ENCODE data around the gene PDZRN4.
"Not testable (repeated sequence)": the region's sequence is repeated elsewhere in the genome, so short reads cannot be mapped to it uniquely, and the experiment has no call there.

PDZRN4 gene

GRCh38 chr12:41514907-41515306, 326.8 kb downstream of the PDZRN4 start:
- Mint-ChIP-seq H3K4me3 (no peak overlapping the region), H3K9me3 (no peaks in the 10 kb centered on the region), H3K27ac (no peak overlapping the region), H3K4me1 (ENCODE audit: low read depth) (peaks cover 6% of the 10 kb centered on the region), H3K27me3 (no peaks in the 10 kb centered on the region), H3K36me3 (ENCODE audit: low read depth) (no peaks in the 10 kb centered on the region)
- intact Hi-C loops (cut with micrococcal nuclease), result no loop called here

DNA sequence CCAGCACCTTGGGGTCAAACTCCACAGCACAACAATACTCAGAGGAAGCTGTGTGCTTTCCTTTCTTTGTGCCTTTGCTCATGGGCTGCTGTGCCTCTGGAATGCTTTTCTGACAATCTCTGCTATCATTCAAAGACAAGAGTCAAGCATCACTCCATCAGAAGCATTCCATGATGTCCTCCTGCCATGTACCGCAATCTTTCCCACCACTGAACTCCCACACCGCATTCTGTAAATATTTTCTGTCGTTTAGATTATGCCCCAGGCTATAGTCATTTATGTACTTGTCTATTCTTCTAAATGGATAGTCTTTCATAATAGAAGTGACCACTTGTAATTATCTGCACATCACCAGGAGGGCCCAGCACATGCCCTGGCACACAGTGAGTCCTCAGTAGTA, 327.8 kb downstream of the PDZRN4 start:
- peaks cover 6% of the 10 kb centered on the region for H3K4me1 Mint-ChIP-seq (ENCODE audit: low read depth)
- no peaks in the 10 kb centered on the region for H3K36me3 Mint-ChIP-seq (ENCODE audit: low read depth)
- no peak overlapping the region for H3K4me3 Mint-ChIP-seq
- H3K27ac Mint-ChIP-seq, result no peak overlapping the region
- H3K27me3 Mint-ChIP-seq, result no peaks in the 10 kb centered on the region
- intact Hi-C loops (cut with micrococcal nuclease), result no loop called here
- no peaks in the 10 kb centered on the region for H3K9me3 Mint-ChIP-seq

DNA sequence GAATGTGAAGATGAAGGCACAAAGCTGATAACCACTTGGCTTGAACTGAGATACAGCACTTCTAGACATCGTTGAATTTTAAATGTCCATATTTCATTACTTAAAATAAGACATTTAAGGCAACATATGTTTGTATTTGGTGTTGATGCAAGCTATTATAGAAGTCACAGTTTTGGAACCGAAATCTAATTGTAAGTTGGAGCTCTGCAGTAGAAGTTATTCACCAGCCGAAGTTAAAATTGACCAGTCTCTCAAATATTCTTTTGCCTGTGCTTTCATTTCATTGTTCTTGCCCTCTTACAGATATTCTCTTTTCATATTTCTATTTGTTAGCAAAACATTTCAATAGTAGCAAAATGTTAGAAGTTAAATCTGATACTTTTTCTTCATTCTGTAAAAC, 332.7 kb downstream of the PDZRN4 start:
- intact Hi-C loops (cut with micrococcal nuclease), result no loop called here
- H3K4me3 Mint-ChIP-seq, result no peak overlapping the region
- H3K9me3 Mint-ChIP-seq, result no peaks in the 10 kb centered on the region
- no peak overlapping the region for H3K27ac Mint-ChIP-seq
- H3K36me3 Mint-ChIP-seq (ENCODE audit: low read depth), result no peaks in the 10 kb centered on the region
- H3K27me3 Mint-ChIP-seq, result no peaks in the 10 kb centered on the region
- H3K4me1 Mint-ChIP-seq (ENCODE audit: low read depth), result no peaks in the 10 kb centered on the region

GRCh38 chr12:41521872-41522379, 333.8 kb downstream of the PDZRN4 start:
- Mint-ChIP-seq H3K27me3 (no peaks in the 10 kb centered on the region), H3K27ac (no peak overlapping the region), H3K9me3 (no peaks in the 10 kb centered on the region), H3K4me3 (no peak overlapping the region), H3K4me1 (ENCODE audit: low read depth) (no peaks in the 10 kb centered on the region), H3K36me3 (ENCODE audit: low read depth) (no peaks in the 10 kb centered on the region)
- intact Hi-C loops (cut with micrococcal nuclease), result no loop called here

- Mint-ChIP-seq H3K27ac (no peak overlapping the region), H3K27me3 (no peaks in the 10 kb centered on the region), H3K4me1 (ENCODE audit: low read depth) (no peaks in the 10 kb centered on the region), H3K9me3 (peaks cover 8% of the 10 kb centered on the region), H3K36me3 (ENCODE audit: low read depth) (no peaks in the 10 kb centered on the region), H3K4me3 (no peak overlapping the region)
- intact Hi-C loops (cut with micrococcal nuclease), result no loop called here
Observed at GRCh38 chr12:41527062-41527461, 338.9 kb downstream of the PDZRN4 start.

DNA sequence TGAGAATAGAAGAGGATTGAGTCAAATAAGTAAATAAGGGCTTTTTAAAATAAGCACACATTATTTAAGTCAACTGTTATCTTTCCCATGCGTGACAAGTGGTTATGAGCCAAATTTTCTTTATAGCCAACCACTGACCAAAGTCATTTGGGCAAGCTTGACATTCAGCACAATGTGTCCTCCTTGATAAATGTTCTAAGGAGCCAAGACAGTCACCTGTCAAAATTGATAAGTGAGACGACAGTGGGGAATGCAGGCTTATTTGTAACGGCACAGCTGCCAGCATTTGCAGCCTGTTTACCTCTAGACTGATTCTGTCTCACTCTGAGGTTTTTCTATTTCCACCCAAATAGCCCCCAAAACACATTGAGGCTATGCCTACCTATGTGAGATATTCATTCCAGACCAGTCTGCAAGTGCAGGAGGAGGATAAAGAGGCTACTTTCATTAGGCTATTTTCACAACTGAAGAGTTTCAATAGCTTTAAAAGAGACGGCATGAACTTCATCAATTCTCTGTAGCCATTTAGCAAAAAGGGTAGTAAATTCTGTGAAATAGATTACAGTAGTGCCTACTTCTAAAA, 339.5 kb downstream of the PDZRN4 start:
- Mint-ChIP-seq H3K4me3 (no peak overlapping the region), H3K27me3 (no peaks in the 10 kb centered on the region), H3K9me3 (peaks cover 8% of the 10 kb centered on the region), H3K36me3 (ENCODE audit: low read depth) (no peaks in the 10 kb centered on the region), H3K27ac (no peak overlapping the region), H3K4me1 (ENCODE audit: low read depth) (no peaks in the 10 kb centered on the region)
- intact Hi-C loops (cut with micrococcal nuclease), result no loop called here

DNA sequence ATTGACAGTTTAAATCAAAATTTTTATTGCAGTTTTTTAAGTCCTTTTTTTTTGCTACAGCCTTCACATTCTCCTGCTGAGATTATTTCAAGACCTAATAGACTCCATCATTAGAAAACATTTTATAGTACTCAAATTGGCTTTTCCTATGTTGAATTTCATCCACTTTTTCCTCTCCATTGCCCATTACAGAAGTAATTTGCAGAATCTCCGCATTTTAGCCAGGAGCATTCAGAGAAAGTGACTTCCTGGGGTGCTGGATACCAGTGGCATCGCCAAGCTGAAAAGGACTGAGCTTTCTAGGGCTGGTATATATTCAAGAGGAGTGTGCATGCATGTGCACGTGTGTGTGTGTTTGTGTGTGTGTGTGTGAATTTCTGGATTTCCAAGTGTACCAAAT, 340.8 kb downstream of the PDZRN4 start:
- Mint-ChIP-seq H3K27me3 (no peaks in the 10 kb centered on the region), H3K36me3 (ENCODE audit: low read depth) (no peaks in the 10 kb centered on the region), H3K4me3 (no peak overlapping the region), H3K27ac (no peak overlapping the region), H3K9me3 (peaks cover 8% of the 10 kb centered on the region), H3K4me1 (ENCODE audit: low read depth) (no peaks in the 10 kb centered on the region)
- intact Hi-C loops (cut with micrococcal nuclease), result no loop called here

GRCh38 chr12:41530441-41530840, 342.3 kb downstream of the PDZRN4 start:
- intact Hi-C loops (cut with micrococcal nuclease), result no loop called here
- Mint-ChIP-seq H3K27me3 (no peaks in the 10 kb centered on the region), H3K4me3 (no peak overlapping the region), H3K27ac (no peak overlapping the region), H3K36me3 (ENCODE audit: low read depth) (no peaks in the 10 kb centered on the region), H3K9me3 (peaks cover 8% of the 10 kb centered on the region), H3K4me1 (ENCODE audit: low read depth) (no peaks in the 10 kb centered on the region)

GRCh38 chr12:41531147-41531829, 343.2 kb downstream of the PDZRN4 start:
- Mint-ChIP-seq H3K4me3 (no peak overlapping the region), H3K27me3 (no peaks in the 10 kb centered on the region), H3K36me3 (ENCODE audit: low read depth) (no peaks in the 10 kb centered on the region), H3K27ac (no peak overlapping the region), H3K4me1 (ENCODE audit: low read depth) (no peaks in the 10 kb centered on the region), H3K9me3 (peaks cover 8% of the 10 kb centered on the region)
- intact Hi-C loops (cut with micrococcal nuclease), result no loop called here

GRCh38 chr12:41532072-41532471, 344.0 kb downstream of the PDZRN4 start:
- no peaks in the 10 kb centered on the region for H3K27me3 Mint-ChIP-seq
- no peak overlapping the region for H3K27ac Mint-ChIP-seq
- peaks cover 8% of the 10 kb centered on the region for H3K9me3 Mint-ChIP-seq
- H3K4me1 Mint-ChIP-seq (ENCODE audit: low read depth), result no peaks in the 10 kb centered on the region
- H3K4me3 Mint-ChIP-seq, result no peak overlapping the region
- intact Hi-C loops (cut with micrococcal nuclease), result no loop called here
- no peaks in the 10 kb centered on the region for H3K36me3 Mint-ChIP-seq (ENCODE audit: low read depth)

- H3K27me3 Mint-ChIP-seq, result no peaks in the 10 kb centered on the region
- H3K27ac Mint-ChIP-seq, result no peak overlapping the region
- intact Hi-C loops (cut with micrococcal nuclease), result no loop called here
- no peaks in the 10 kb centered on the region for H3K9me3 Mint-ChIP-seq
- no peaks in the 10 kb centered on the region for H3K36me3 Mint-ChIP-seq (ENCODE audit: low read depth)
- no peak overlapping the region for H3K4me3 Mint-ChIP-seq
- H3K4me1 Mint-ChIP-seq (ENCODE audit: low read depth), result no peaks in the 10 kb centered on the region
Observed at GRCh38 chr12:41536813-41537490, 348.8 kb downstream of the PDZRN4 start.

DNA sequence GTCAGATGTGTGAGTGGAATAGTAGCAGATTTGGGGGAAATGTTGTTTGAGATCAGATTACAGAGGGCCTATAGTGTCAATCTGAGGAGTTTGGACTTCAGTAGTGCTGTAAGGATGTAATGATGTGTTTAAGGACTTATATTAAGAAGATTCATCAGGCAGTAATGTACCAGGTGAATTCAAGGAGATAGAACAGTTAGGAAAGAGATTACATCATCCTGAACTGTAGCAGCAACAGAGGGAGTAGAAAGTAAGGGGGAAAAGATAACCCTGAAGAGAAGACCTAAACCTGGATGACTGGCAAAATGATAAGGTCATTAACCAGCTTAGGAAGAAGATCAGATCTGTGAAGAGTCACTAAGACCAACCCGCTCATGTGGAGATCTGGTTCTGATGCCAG, 349.4 kb downstream of the PDZRN4 start:
- no peak overlapping the region for H3K27ac Mint-ChIP-seq
- intact Hi-C loops (cut with micrococcal nuclease), result no loop called here

DNA sequence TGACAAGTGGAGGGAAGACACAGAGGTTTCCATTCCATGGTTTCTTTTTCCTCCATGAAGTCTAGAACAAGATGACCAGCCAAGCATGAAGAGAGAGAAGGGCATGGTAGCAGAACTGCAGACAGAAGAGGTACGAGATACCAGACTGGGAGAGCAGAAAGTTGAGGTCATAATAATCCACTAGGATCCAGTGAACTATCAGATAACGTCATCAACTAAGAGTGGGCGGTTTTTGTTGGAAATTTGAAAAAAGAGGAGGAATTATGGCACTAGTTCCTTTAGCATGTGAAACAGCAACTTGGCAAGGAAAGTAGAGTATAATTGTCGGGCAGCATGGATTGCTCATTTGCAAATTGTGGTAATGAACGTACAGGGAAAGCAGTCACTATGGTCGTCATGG, 357.6 kb downstream of the PDZRN4 start:
- Mint-ChIP-seq H3K36me3 (ENCODE audit: low read depth) (no peaks in the 10 kb centered on the region), H3K27me3 (no peaks in the 10 kb centered on the region), H3K9me3 (peaks cover 13% of the 10 kb centered on the region), H3K4me1 (ENCODE audit: low read depth) (no peaks in the 10 kb centered on the region), H3K27ac (no peak overlapping the region), H3K4me3 (no peak overlapping the region)
- intact Hi-C loops (cut with micrococcal nuclease), result no loop called here

More for the DNA sequence above, 349.4 kb downstream of the PDZRN4 start:
- no peaks in the 10 kb centered on the region for H3K9me3 Mint-ChIP-seq
- no peaks in the 10 kb centered on the region for H3K27me3 Mint-ChIP-seq
- H3K4me3 Mint-ChIP-seq, result no peak overlapping the region
- no peaks in the 10 kb centered on the region for H3K36me3 Mint-ChIP-seq (ENCODE audit: low read depth)
- no peaks in the 10 kb centered on the region for H3K4me1 Mint-ChIP-seq (ENCODE audit: low read depth)

DNA sequence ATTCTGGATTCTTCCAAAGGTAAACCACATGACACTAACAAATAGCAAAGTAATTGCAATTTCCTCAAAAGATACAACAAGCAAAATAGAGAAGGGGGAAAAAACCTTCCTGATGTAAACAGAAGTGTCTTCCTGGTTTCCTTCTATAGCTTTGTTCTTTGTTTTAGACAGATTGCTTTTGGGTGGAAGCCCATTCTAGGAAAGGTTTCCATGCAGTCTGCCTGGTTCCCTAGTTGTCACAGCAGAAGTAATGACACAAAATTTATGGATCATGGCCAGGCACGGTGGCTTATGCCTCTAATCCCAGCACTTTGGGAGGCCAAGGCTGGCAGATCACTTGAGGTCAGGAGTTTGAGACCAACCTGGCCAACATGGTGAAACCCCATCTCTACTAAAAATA, 359.0 kb downstream of the PDZRN4 start:
- H3K4me3 Mint-ChIP-seq; H3K4me1 Mint-ChIP-seq (ENCODE audit: low read depth); H3K36me3 Mint-ChIP-seq (ENCODE audit: low read depth); H3K27me3 Mint-ChIP-seq; intact Hi-C loops (cut with micrococcal nuclease); H3K27ac Mint-ChIP-seq: not testable (repeated sequence)
- H3K9me3 Mint-ChIP-seq, result peaks cover 13% of the 10 kb centered on the region

Data from dendritic cell treated with granulocyte-macrophage colony-stimulating factor and Interleukin-4, amounts not matched to agents 40 ng/mL and 50 ng/mL, for 4 days (primary cell).